Activated CD4-positive, alpha-beta T cell treated with anti-CD3 and anti-CD28 coated beads for 24 hours (primary cell): ENCODE measurements around the gene SPATA6L.
"Not testable (repeated sequence)": the region's sequence is repeated elsewhere in the genome, so short reads cannot be mapped to it uniquely, and the experiment has no call there.

ENCODE experiments used
- DNase-seq, 2 donors: peaks; one replicate each; pipeline ENCODE4 v3.0.0-alpha.2; 2020; ENCODE audit warnings: low read depth in 2 of 2

The SPATA6L gene

DNA sequence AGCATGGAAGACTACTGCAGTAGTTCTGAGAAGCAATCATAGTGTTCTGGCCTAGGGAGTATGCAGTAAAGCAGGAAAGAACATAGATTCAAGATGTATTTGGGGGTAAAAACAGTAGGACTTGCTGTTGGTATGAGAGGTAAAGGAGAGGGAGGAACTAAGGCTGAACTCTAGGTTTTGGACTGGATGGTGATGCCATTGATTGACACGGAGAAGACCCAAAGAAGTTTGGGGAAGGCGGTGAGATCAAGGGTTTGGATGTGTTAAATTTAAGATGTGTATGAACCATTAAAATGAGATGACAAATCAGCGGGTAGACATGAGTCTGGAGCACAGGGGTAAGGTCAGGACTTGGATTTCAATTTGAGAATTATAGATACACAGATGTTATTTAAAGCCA lies 11.1 kb upstream of the SPATA6L start:
- DNase-seq: no peak

DNA sequence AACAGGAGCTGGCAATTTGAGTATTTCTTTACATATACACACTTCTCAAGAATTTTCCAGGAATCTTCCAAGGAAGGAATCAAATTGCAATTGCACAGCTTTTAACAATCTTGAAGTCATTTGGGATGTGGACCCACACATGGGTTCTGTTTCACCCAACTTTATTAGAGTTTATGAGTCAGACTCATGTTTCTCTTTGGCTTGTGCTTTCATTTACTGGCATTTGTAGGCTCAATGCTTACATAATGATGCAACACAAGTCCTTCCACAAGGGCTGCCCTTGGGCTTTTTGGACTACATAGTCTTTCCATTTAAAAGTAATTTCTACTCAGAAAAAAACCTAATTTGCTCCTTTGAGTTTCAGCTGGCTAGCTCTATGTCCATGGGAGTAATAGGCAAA lies 8.5 kb upstream of the SPATA6L start:
- no peak for DNase-seq

DNA sequence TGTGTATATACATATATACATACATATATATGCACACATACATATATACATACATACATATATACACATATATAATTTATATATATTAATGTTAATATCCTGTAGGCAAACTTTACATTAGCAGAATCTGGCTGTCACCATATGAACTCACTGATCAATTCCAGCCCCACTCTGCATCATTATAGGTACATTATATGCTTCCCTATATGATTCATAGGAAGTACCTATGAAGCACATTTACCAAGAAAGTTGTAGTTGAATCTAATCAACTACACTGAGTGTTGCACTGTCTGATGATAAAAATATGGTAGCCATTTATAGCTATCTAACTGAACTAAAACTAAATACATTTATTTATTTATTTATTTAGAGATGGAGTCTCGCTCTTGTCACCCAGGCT lies 5.5 kb upstream of the SPATA6L start:
- no peak for DNase-seq

DNA sequence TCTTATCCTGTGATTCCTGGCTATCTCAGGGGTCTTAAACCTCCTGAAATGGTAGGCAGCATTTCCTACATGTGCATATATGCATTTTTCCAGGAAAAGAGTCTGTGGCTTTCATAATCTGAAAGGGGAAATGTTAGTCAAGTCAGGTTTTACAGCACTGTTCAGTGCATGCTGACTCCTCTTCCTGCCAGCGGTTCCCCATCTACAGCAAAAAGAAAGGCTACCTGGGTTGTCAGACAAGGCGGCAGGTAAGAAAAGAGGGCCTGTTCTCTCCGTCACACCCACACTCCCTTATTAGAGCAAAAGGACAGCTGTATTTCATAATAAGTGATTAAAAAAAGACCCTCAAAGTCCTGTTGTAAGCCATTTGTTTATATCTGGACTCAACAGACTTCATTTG lies 4.3 kb upstream of the SPATA6L start:
- no peak for DNase-seq

DNA sequence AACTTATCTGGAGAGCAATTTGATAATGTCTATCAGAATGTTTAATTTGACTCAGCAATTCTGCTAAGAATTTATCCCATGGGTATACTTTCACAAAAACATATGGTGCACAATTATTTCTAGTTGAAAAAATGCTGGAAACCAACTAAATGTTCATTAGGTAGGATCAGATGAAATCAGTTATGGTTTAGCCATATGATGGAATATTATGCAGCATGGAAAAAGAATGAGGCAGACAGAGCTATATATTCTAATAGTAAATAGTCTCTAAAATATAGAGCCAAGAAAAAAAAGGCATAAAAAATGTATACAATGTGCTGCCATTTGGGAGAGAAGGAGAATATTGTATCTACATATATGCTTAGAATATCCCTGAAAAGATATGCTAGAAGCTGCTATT lies 3.6 kb upstream of the SPATA6L start:
- DNase-seq: no peak

DNA sequence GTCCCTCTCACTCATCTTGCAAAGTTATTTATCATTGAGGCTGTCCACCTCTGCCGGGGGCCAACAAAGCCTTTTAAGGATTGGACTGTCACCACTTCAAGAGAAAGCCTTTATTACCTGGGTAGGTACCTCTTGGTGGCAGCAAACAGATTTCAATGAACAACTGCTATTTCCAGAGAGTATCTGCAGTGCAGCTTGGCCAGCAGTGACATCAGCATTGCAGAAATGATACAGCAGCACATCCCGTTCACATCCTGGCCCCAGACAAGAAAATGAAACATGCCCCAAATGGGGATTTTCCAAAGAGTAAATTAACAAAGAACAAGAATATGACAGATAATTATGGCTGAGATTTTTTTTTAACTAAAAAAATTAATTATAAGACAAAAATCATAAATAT lies 2.3 kb upstream of the SPATA6L start:
- DNase-seq: no peak

DNA sequence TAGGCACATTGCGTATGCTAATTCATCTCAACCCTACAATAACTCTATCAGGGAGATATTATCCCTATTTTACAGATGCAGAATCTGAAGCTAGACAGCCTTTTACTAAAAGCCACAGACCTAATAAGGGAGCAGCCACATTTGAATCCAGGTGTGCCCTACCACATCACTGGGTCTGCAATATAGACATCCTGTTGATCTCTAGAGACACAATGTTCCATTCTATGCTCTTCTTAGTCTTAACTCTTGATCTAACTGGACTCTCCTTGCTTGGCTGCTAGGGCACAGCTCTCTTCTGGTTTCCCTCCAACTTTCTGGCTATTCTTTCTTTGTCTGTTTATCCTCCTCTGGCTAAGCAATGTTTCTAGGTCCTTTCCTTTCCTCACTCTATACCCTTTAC lies 1.4 kb upstream of the SPATA6L start:
- no peak for DNase-seq

DNA sequence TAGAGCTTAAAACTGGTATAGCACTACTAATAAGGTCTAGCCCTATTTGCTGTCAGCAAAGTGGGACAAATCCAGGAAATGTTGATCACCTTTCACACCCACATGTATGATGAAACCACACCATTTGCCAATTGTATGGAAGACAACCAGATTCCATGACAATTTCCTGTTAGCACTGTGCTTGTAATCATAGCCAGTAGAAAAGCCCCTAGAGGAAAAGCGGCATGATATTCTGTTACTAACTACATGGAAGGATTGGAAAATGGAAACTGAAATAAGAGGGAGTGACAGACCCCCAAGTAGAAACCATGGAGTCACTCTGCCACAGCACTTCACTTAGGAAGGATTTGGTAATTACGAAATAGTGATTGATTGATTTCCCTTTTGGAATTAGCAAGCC lies 923 bp downstream of the SPATA6L start:
- DNase-seq: no peak

DNA sequence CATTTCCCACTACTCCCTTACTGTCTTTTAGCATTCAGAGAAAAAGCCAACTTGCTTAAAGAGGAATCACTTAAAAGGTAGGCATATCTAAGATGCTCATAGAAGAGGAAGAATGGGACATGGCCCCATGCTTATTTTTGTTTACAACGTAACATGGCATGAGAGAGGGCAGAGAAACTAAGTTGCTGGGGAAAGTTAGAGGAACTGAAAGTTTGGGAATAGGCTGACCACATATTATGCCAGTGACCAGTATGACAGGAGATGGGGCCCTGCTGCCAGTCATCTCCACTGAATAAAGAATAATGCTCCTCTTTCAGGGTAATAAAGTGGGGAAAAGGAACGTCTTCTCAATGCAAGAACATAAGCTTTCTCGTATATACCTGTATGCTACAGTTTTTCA lies 2.3 kb downstream of the SPATA6L start:
- DNase-seq: no peak

DNA sequence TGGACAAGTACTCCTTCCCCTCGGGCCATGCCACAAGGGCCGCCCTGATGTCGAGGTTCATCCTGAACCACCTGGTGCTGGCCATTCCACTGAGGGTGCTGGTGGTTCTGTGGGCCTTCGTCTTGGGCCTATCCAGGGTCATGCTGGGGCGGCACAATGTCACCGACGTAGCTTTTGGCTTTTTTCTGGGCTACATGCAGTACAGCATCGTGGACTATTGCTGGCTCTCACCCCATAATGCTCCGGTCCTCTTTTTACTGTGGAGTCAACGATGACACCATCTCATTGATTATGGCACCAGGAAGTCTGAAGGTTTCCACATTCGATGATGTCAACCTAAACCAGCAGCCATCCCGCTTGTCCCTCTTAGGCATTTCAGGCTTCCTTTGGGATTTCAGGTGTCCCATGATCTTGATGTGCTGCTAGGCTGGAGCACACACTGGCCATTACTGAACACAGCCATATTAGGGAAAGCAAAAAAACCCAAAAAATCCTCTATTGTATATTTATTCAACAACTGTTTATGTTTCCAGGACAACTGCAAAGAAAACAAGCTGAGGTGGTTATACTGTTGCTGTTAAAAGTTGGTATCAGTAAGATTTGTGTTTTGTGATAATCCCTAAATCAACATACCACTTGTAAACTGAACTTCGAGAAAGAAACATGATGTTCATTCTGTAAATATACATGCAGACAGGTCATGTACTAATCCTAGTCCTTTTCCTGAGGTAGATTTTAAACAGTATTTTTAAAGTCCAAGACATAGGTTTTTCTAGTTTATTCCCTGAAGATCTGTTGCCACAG lies 3.1 kb downstream of the SPATA6L start:
- DNase-seq: no peak

DNA sequence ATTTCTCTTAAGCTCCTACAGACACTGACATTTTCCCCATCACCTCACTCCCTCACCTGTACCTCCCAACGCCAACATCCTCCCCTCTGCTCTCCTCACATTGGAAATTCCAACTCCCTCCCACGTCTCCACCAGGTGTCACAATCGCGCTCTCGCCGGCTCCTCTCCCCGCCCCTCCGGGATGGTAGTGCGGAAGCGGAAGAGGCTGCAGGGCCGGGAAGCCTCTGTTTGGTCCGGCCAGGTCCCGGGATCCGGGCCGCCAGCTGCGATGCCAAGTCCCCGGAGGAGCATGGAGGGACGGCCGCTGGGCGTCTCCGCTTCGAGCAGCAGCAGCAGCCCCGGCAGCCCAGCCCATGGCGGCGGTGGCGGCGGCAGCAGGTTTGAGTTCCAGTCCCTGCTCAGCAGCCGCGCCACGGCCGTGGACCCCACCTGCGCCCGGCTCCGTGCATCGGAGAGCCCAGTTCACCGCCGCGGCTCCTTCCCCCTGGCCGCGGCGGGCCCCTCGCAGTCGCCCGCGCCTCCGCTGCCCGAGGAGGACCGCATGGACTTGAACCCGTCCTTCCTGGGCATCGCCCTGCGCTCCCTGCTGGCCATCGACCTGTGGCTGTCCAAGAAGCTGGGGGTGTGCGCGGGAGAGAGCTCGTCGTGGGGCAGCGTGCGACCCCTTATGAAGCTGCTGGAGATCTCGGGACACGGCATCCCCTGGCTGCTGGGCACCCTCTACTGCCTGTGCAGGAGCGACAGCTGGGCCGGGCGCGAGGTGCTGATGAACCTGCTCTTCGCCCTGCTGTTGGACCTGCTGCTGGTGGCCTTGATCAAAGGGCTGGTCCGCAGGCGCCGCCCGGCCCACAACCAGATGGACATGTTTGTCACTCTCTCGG lies 3.9 kb downstream of the SPATA6L start, which contains the start of gene PLPP6:
TSS of gene PLPP6 (plus strand) at position 187 of the 881 bp plus-strand sequence. CDS start at position 269, 82 bp downstream.
- DNase-seq: peak; percentile 45 to 57

DNA sequence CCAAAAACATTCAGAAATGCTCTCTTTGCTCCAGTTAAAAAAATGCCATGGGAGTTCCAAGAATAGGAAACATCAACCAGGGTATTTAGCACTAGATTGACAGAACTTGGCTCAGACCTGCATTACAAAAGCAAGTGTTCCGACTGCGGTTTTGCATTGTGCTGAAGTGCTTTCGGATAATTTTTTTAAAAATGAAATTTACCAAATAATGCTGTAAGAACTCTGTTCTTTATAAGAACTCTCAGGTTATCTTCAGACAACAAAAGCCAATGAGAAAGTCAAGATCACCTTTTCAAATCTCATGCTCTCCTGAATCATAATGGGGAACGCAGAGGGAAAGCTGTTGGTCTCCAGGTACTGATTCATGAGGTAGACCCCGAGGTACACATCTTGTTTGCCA lies 4.7 kb downstream of the SPATA6L start:
- no peak for DNase-seq

DNA sequence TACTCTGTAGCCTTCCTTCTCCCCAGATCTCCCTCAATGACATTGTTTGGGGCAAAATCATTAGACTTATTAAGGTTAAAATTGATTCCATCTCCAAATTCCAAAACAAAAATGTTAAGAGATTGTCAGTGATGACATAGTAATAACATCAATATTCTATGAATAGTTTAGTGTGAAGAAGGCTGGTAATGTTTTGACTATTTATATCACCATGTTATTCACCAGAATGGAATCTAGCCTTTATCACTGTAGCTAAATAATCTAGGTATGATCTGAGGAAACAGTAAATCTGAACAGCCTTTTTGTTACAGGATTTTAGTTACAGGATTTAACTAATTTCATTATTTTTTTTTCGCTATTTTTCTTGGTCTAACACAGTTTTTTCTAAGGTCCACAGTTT lies 5.1 kb downstream of the SPATA6L start:
- no peak for DNase-seq

DNA sequence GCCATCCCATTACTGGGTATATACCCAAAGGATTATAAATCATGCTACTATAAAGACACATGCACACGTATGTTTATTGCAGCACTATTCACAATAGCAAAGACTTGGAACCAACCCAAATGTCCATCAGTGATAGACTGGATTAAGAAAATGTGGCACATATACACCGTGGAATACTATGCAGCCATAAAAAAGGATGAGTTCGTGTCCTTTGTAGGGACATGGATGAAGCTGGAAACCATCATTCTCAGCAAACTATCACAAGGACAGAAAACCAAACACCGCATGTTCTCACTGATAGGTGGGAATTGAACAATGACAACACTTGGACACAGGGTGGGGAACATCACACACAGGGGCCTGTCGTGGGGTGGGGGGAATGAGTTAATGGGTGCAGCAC lies 5.6 kb downstream of the SPATA6L start:
- DNase-seq: not testable (repeated sequence)

DNA sequence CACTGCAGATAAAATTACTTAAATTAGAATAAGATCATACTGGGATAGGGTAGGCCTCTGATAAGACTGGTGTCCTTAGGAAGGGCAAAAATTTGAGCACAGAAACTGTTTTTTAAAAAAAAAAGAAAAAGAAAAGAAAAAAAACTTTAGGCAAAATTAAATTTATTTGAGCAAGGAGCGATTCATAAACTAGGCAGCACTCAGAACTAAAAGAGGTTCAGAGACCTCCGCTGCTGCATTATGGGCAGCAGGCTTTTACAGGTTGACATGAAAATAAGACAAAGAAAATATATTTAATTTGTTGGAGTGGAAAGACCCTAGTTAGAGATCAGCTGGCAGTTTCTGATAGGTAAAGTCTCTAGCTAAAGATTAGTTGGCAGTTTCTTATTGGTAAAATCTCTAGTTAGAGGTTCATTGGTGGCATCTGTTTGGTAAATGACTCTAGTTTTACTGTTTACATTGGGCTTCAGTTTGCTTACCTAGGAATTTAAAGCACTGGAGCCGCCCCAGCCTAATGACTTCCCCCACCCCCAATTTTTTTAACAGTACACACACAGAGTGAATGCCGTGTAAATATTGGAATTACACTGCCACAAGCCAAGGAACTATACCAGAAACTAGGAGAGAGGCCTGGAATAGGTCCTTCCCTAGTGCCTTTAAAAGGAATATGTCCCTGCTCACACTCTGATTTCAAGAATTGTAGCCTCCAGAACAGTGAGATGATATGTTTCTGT lies 8.7 kb downstream of the SPATA6L start:
- no peak for DNase-seq

DNA sequence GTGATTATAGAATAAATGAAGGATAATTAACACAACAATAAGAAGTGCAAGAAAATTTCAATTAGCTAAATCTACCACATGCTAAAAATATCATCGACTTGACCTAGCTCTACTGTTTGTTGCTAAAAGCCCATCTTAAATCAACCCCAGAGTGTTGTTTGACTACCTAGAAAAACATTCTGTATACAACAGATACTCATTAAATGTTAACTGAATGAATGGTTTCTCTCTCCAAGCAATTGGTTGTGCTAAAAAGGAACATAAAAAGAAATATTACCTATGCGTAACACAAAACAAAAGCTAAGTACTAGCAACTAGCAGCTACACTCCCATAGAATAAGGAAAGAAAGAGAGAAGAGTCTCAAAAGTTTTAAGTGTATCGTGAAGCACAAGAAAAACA lies 9.7 kb downstream of the SPATA6L start:
- no peak for DNase-seq

DNA sequence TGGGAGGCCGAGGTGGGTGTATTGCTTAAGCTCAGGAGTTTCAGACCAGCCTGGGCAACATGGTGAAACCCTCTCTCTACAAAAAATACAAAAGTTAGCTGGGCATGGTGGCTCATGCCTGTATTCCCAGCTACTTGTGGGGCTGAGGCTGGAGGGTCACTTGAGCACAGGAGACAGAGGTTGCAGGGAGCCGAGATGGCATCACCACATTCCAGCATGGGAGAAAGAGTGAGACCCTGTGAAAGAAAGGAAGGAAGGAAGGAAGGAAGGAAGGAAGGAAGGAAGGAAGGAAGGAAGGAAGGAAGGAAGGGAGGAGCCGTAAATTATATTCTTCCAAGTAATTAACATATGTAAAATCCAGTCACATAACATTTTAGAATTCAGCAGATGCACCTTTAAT lies 10.1 kb downstream of the SPATA6L start:
- not testable (repeated sequence) for DNase-seq

DNA sequence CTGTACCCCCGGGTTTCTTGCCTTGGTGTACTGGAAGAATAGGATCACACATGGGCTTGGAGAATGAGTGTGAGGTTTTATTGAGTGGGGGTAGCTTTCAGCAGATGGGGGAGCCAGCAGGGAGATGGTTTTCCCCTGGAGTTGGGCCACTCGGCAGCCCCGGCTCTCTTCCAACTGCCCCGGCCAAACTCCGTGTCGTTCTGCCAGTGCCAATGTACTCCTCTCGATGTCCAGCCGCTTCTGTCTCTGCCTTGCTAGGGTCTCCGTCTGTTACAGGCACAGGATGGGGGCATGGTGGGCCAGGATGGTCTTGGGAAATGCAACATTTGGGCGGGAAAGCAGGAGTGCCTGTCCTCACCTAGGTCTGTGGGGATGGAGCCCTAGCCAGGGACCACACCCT lies 11.7 kb downstream of the SPATA6L start:
- no peak for DNase-seq

DNA sequence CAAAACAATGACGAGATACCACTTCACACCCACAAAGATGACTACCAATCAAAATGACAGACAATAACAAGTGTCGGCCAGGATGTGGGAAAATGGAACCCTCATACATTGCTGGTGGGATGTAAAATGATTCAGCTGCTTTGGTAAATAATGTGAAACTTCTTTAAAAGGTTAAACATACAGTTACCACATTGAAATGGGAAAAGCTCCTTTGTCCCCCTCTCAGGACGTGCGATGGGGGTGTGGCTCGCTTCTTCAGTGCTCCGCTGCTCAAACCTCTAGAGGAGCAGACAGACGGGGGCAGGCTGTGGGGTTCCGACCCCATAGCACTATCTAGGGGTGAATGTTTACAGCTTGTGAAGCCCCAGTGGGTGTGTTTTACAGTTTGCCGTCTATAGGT lies 12.2 kb downstream of the SPATA6L start:
- DNase-seq: no peak

DNA sequence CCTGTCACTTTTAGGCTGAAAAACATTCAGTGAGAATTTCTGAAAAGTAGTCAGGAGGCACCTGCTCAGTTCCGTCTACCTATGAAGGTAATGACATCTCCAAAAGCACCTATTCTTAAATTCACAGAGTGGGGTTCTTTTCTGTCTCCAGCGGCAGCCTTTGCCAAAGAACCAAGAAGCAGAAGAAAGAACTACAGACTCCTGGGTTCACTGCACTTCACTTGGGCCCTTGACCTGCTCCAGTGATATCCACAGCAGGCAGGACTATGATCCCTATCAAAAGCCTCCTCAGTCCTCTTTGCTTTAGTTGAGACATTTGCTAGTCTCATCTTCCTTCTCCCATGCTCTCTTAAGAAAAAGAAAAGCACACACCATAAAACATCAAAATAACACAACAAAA lies 23.9 kb downstream of the SPATA6L start:
- DNase-seq: no peak

DNA sequence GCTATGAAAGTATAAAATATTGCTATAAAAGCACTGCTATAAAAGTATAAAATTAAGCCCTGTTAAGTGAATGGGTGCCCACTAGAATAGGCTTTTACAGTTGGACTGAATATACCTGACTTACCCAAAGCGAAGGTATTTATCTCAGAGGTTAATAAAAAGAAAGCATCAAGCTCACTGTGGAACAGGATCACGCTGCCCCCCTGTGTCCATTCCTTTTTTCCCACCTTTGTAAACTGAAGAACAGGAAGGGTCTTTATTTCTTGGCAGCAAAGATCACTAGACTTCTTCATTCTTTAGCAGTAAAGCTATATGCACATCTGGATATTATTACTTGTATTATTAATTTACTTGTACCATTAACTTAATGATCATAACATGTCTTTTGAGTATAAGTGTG lies 26.3 kb downstream of the SPATA6L start:
- DNase-seq: peak in 1 of 2 donors; percentile 9

DNA sequence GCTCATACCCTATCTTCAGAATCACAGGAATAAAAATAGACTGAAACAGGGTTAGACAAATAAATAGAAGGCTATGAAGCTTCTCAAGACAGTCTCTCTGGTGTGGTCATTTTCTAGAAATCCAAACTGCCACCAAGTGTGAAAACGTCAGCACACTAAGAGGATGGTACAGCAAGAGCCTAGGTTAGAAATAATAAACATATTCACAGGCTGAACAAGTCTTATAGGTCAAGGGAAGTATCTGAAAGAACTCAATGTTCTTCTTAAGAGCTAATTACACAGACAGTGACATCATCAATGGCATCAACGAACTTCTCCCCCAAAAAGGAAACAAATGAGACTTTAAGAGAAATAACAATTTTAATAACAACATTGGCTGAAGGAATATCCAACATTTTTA lies 26.9 kb downstream of the SPATA6L start:
- DNase-seq: no peak
